ENCODE results near the gene TEX13D. TPM values are rescaled to one million over a fixed set of nuclear protein-coding genes. Genes with fewer than 3 reads are reported as not detected.

TEX13D gene
- total RNA-seq, 1 donor: not detected

GRCh38 chrX:124378643-124379042 is 46.2 kb downstream of the TEX13D start:
- Histone ChIP-seq H3K79me2 (ENCODE audit: insufficient read depth, low read length) (no peaks in the 10 kb centered on the region), H2AFZ (ENCODE audit: low read length) (no peak overlapping the region), H3K4me2 (ENCODE audit: insufficient read depth, low read length) (no peak overlapping the region), H4K20me1 (ENCODE audit: insufficient read depth, low read length) (no peaks in the 10 kb centered on the region), H3K9me3 (ENCODE audit: low read depth, low read length) (no peaks in the 10 kb centered on the region), H3K27me3 (ENCODE audit: insufficient read depth, low read length) (no peaks in the 10 kb centered on the region), H3K36me3 (ENCODE audit: insufficient read depth, low read length) (no peaks in the 10 kb centered on the region), H3K4me3 (ENCODE audit: insufficient read depth, low read length) (no peak overlapping the region), H3K4me1 (ENCODE audit: insufficient read depth, low read length) (no peaks in the 10 kb centered on the region), H3K27ac (ENCODE audit: low read depth, low read length) (no peak overlapping the region)
- no peak for DNase-seq (ENCODE audit: insufficient read length, low spot score, missing footprints)
- TF ChIP-seq CTCF (IDR thresholded peaks at IDR 0.05; ENCODE audit: extremely low read depth, low read depth, low read length): no peak

- no peaks in the 10 kb centered on the region for H3K79me2 ChIP-seq (ENCODE audit: insufficient read depth, low read length)
- no peak overlapping the region for H2AFZ ChIP-seq (ENCODE audit: low read length)
- TF ChIP-seq CTCF (IDR thresholded peaks at IDR 0.05; ENCODE audit: extremely low read depth, low read depth, low read length): no peak
- no peak overlapping the region for H3K4me3 ChIP-seq (ENCODE audit: insufficient read depth, low read length)
- no peaks in the 10 kb centered on the region for H3K9me3 ChIP-seq (ENCODE audit: low read depth, low read length)
- H3K27me3 ChIP-seq (ENCODE audit: insufficient read depth, low read length): no peaks in the 10 kb centered on the region
- no peak for DNase-seq (ENCODE audit: insufficient read length, low spot score, missing footprints)
- no peaks in the 10 kb centered on the region for H3K36me3 ChIP-seq (ENCODE audit: insufficient read depth, low read length)
- no peak overlapping the region for H3K4me2 ChIP-seq (ENCODE audit: insufficient read depth, low read length)
- no peak overlapping the region for H3K27ac ChIP-seq (ENCODE audit: low read depth, low read length)
- no peaks in the 10 kb centered on the region for H3K4me1 ChIP-seq (ENCODE audit: insufficient read depth, low read length)
- no peaks in the 10 kb centered on the region for H4K20me1 ChIP-seq (ENCODE audit: insufficient read depth, low read length)
Measured at GRCh38 chrX:124383354-124383753, 50.9 kb downstream of the TEX13D start.

- H3K4me2 ChIP-seq (ENCODE audit: insufficient read depth, low read length): no peak overlapping the region
- no peaks in the 10 kb centered on the region for H3K9me3 ChIP-seq (ENCODE audit: low read depth, low read length)
- H2AFZ ChIP-seq (ENCODE audit: low read length): no peak overlapping the region
- H3K79me2 ChIP-seq (ENCODE audit: insufficient read depth, low read length): no peaks in the 10 kb centered on the region
- TF ChIP-seq CTCF (IDR thresholded peaks at IDR 0.05; ENCODE audit: extremely low read depth, low read depth, low read length): no peak
- no peak overlapping the region for H3K27ac ChIP-seq (ENCODE audit: low read depth, low read length)
- no peaks in the 10 kb centered on the region for H3K27me3 ChIP-seq (ENCODE audit: insufficient read depth, low read length)
- no peaks in the 10 kb centered on the region for H4K20me1 ChIP-seq (ENCODE audit: insufficient read depth, low read length)
- H3K4me3 ChIP-seq (ENCODE audit: insufficient read depth, low read length): no peak overlapping the region
- no peaks in the 10 kb centered on the region for H3K4me1 ChIP-seq (ENCODE audit: insufficient read depth, low read length)
- H3K36me3 ChIP-seq (ENCODE audit: insufficient read depth, low read length): no peaks in the 10 kb centered on the region
- DNase-seq (ENCODE audit: insufficient read length, low spot score, missing footprints): no peak
Measured at GRCh38 chrX:124386401-124386800, 53.9 kb downstream of the TEX13D start.

Small RNA genes lying within 50 kb of the gene (small RNA-seq; reads per million reads assigned to genes)
- gene AL022718.1: not detected

Other genes with a start within 250 kb of the TEX13D start
- not detected in 2 replicates for gene SH2D1A, start 13.9 kb downstream of the TEX13D start, total RNA-seq

Data from osteoblast (primary cell).